GM12873 (cell line): ENCODE results near the gene TPRG1.
A peak's percentile ranks its signal among the peaks of the same experiment; 100 is the strongest.

ENCODE experiments used
- CTCF ChIP-seq: IDR thresholded peaks from 2 replicates; pipeline ENCODE4 v1.5.1; 2012; ENCODE audit warnings: low read depth, mild to moderate bottlenecking, moderate library complexity, low read length, control low read depth; ENCODE audit not compliant: insufficient read depth; ENCODE audit errors: missing control alignments

Gene TPRG1

GRCh38 chr3:189272500-189273119 lies 100.8 kb downstream of the TPRG1 start:
- TF ChIP-seq CTCF, result peak; percentile 56

GRCh38 chr3:189273736-189274135 lies 102.0 kb downstream of the TPRG1 start:
- TF ChIP-seq CTCF, result no peak

GRCh38 chr3:189275182-189275581 lies 103.4 kb downstream of the TPRG1 start:
- no peak for TF ChIP-seq CTCF

GRCh38 chr3:189275852-189276251 lies 104.1 kb downstream of the TPRG1 start:
- no peak for TF ChIP-seq CTCF

- TF ChIP-seq CTCF, result no peak
Measured at GRCh38 chr3:189276444-189277219, 104.9 kb downstream of the TPRG1 start.

- no peak for TF ChIP-seq CTCF
Measured at GRCh38 chr3:189277711-189278110, 105.9 kb downstream of the TPRG1 start.

GRCh38 chr3:189278221-189278620 lies 106.5 kb downstream of the TPRG1 start:
- no peak for TF ChIP-seq CTCF
